Measurements from ENCODE around the gene SYDE2.

DNA sequence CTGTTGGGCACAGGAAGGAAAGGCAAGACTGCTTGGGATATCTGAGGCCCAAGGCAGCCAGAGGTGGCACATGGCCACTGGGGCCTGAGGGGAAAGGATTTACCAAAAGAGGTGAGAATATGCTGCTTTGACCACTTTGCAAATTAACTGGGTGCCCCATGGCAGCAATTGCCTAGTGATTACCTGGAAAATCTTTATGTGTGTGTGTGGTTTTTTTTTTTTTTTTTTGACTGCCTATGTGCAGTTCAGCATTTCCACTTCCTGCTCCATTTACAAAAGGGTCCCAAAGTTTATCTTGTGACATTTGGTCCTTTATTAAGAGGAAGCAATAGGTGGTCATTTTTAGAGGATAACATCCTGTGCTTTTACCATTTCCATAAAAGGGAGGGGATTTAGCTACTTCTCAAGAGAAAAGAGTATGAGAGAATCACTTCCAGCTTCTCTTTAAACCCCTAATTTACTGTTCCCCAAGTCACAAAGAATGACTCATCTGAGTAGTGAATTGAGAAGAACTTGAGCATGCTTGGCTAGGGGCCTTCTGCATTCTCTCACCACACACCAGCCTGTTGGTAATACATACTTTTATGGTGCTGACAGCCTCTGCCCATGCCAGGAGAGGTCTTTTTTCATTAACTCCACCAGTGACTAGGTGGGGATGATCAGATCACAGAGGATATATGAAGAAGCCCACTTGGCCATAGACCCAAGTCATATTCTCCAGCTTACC, 52.1 kb downstream of the SYDE2 start:
- TF ChIP-seq, protein P1, sequence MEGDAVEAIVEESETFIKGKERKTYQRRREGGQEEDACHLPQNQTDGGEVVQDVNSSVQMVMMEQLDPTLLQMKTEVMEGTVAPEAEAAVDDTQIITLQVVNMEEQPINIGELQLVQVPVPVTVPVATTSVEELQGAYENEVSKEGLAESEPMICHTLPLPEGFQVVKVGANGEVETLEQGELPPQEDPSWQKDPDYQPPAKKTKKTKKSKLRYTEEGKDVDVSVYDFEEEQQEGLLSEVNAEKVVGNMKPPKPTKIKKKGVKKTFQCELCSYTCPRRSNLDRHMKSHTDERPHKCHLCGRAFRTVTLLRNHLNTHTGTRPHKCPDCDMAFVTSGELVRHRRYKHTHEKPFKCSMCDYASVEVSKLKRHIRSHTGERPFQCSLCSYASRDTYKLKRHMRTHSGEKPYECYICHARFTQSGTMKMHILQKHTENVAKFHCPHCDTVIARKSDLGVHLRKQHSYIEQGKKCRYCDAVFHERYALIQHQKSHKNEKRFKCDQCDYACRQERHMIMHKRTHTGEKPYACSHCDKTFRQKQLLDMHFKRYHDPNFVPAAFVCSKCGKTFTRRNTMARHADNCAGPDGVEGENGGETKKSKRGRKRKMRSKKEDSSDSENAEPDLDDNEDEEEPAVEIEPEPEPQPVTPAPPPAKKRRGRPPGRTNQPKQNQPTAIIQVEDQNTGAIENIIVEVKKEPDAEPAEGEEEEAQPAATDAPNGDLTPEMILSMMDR (IDR thresholded peaks at IDR 0.05) = no peak
- no peak for TF ChIP-seq POLR2A (IDR thresholded peaks at IDR 0.05)

Measured in right lobe of liver (tissue), 4 donors.